Natural killer cell treated with Interleukin-12 subunit alpha and Interleukin-12 subunit beta and Interleukin-15 and Interleukin-18, amount 100 ng/mL, for 72 hours (primary cell): ENCODE measurements around the gene RAET1E. TPM values are rescaled to one million over a fixed set of nuclear protein-coding genes. Genes with fewer than 3 reads are reported as not detected.
"Not testable (repeated sequence)": the region's sequence is repeated elsewhere in the genome, so short reads cannot be mapped to it uniquely, and the experiment has no call there.

Experiments
- ATAC-seq, 2 donors: fragments of 150-1000 bp; cut with Tn5 transposase in 1 of 2; sonication (Bioruptor Pico), chemical (Tn5 transposase) in 1 of 2; 2 replicates each; pipeline ENCODE4 v1.10.0; 2021
- DNase-seq: peaks from one replicate; pipeline ENCODE4 v3.0.0; 2022; ENCODE audit warnings: low spot score
- H3K27ac Mint-ChIP-seq, 2 donors: 1 replicate in 1 of 2; 2 replicates in 1 of 2; pipeline ENCODE4 v1.8.0; 2022; ENCODE audit warnings: mixed read lengths in 2 of 2, mild to moderate bottlenecking in 1 of 2, moderate library complexity in 1 of 2
- H3K27me3 Mint-ChIP-seq, 2 donors: 1 replicate in 1 of 2; 2 replicates in 1 of 2; pipeline ENCODE4 v1.8.0; 2022; ENCODE audit warnings: mixed read lengths in 2 of 2
- H3K36me3 Mint-ChIP-seq: one replicate; pipeline ENCODE4 v1.8.0; 2022; ENCODE audit warnings: mixed read lengths
- H3K4me1 Mint-ChIP-seq, 2 donors: 1 replicate in 1 of 2; 2 replicates in 1 of 2; pipeline ENCODE4 v1.8.0; 2022; ENCODE audit warnings: low read depth in 2 of 2, mixed read lengths in 2 of 2, mild to moderate bottlenecking in 1 of 2
- H3K4me3 Mint-ChIP-seq: one replicate; pipeline ENCODE4 v1.8.0; 2022; ENCODE audit warnings: mixed read lengths
- H3K9me3 Mint-ChIP-seq: 2 replicates; pipeline ENCODE4 v1.8.0; 2022; ENCODE audit warnings: mixed read lengths
- total RNA-seq, 2 donors: library from RNA; stranded (reverse); gene quantifications; one replicate each; pipeline ENCODE4 v1.2.3, GENCODE V29; 2022

The RAET1E gene
- total RNA-seq, 2 donors from 2014 or later = not detected

GRCh38 chr6:149923327-149923986 lies 25.5 kb upstream of the RAET1E start:
- Mint-ChIP-seq H3K36me3 (no peaks in the 10 kb centered on the region), H3K4me3 (peak overlapping the region; percentile 68), H3K4me1 (peaks cover 15 to 17% of the 10 kb centered on the region in 2 donors), H3K9me3 (no peaks in the 10 kb centered on the region), H3K27me3 (peaks cover 72 to 93% of the 10 kb centered on the region in 2 donors), H3K27ac (no peak overlapping the region)
- peak in 1 of 2 donors; percentile 8 for ATAC-seq
- no peak for DNase-seq

GRCh38 chr6:149922642-149923326 lies 24.9 kb upstream of the RAET1E start, which contains the start of gene RAET1G:
TSS of gene RAET1G (minus strand) at chr6:149923121. CDS start at chr6:149923010, 111 bp downstream.
- Mint-ChIP-seq H3K4me1 (peaks cover 15 to 17% of the 10 kb centered on the region in 2 donors), H3K36me3 (no peaks in the 10 kb centered on the region), H3K27ac (no peak within 1 kb of the TSS), H3K4me3 (peak within 1 kb of the TSS; percentile 68), H3K27me3 (peaks cover 65 to 87% of the 10 kb centered on the region in 2 donors), H3K9me3 (no peaks in the 10 kb centered on the region)
- peak; percentile 71 for DNase-seq
- ATAC-seq = peak; percentile 90

GRCh38 chr6:149922091-149922490 lies 24.2 kb upstream of the RAET1E start:
- not testable (repeated sequence) for H3K9me3 Mint-ChIP-seq, DNase-seq, H3K27ac Mint-ChIP-seq, ATAC-seq, H3K36me3 Mint-ChIP-seq
- Mint-ChIP-seq H3K4me1 (peaks cover 15 to 17% of the 10 kb centered on the region in 2 donors), H3K4me3 (peak overlapping the region; percentile 17), H3K27me3 (peaks cover 59 to 80% of the 10 kb centered on the region in 2 donors)

- DNase-seq (no peak), ATAC-seq (no peak)
These were observed 23.4 kb upstream of the RAET1E start for GRCh38 chr6:149921361-149921760.

GRCh38 chr6:149919834-149920225 lies 21.9 kb upstream of the RAET1E start:
- Mint-ChIP-seq H3K4me1 (peaks cover 9 to 14% of the 10 kb centered on the region in 2 donors), H3K27ac (no peak overlapping the region), H3K4me3 (no peak overlapping the region), H3K27me3 (peaks cover 51 to 62% of the 10 kb centered on the region in 2 donors), H3K9me3 (no peaks in the 10 kb centered on the region), H3K36me3 (no peaks in the 10 kb centered on the region)
- ATAC-seq = no peak
- DNase-seq = no peak

More at GRCh38 chr6:149921361-149921760, 23.4 kb upstream of the RAET1E start:
- Mint-ChIP-seq H3K36me3 (no peaks in the 10 kb centered on the region), H3K4me3 (no peak overlapping the region), H3K27me3 (peaks cover 61 to 74% of the 10 kb centered on the region in 2 donors), H3K4me1 (peaks cover 13 to 16% of the 10 kb centered on the region in 2 donors), H3K9me3 (no peaks in the 10 kb centered on the region), H3K27ac (no peak overlapping the region)

GRCh38 chr6:149919126-149919833 lies 21.4 kb upstream of the RAET1E start:
- H3K4me3 Mint-ChIP-seq, DNase-seq, ATAC-seq, H3K27ac Mint-ChIP-seq, H3K9me3 Mint-ChIP-seq, H3K36me3 Mint-ChIP-seq: not testable (repeated sequence)
- Mint-ChIP-seq H3K27me3 (peaks cover 47 to 62% of the 10 kb centered on the region in 2 donors), H3K4me1 (peaks cover 9 to 14% of the 10 kb centered on the region in 2 donors)

- Mint-ChIP-seq H3K27ac (no peak overlapping the region), H3K27me3 (peaks cover 45 to 63% of the 10 kb centered on the region in 2 donors), H3K4me3 (no peak overlapping the region), H3K4me1 (peaks cover 5 to 11% of the 10 kb centered on the region in 2 donors), H3K9me3 (no peaks in the 10 kb centered on the region), H3K36me3 (no peaks in the 10 kb centered on the region)
- DNase-seq (no peak), ATAC-seq (no peak)
These were observed 20.4 kb upstream of the RAET1E start for GRCh38 chr6:149918151-149918905.

GRCh38 chr6:149917679-149918078 lies 19.8 kb upstream of the RAET1E start:
- Mint-ChIP-seq H3K27ac (no peak overlapping the region), H3K36me3 (no peaks in the 10 kb centered on the region), H3K27me3 (peaks cover 46 to 62% of the 10 kb centered on the region in 2 donors), H3K4me1 (peaks cover 0 to 4% of the 10 kb centered on the region in 2 donors), H3K4me3 (no peak overlapping the region), H3K9me3 (no peaks in the 10 kb centered on the region)
- no peak for DNase-seq
- ATAC-seq = no peak

GRCh38 chr6:149915970-149916865 lies 18.3 kb upstream of the RAET1E start:
- Mint-ChIP-seq H3K4me3 (no peak overlapping the region), H3K27me3 (peaks cover 40 to 51% of the 10 kb centered on the region in 2 donors), H3K9me3 (no peaks in the 10 kb centered on the region), H3K27ac (no peak overlapping the region), H3K4me1 (no peaks in the 10 kb centered on the region), H3K36me3 (no peaks in the 10 kb centered on the region)
- DNase-seq (no peak), ATAC-seq (no peak)

- Mint-ChIP-seq H3K27ac (no peak overlapping the region), H3K27me3 (peaks cover 22 to 29% of the 10 kb centered on the region in 2 donors), H3K36me3 (no peaks in the 10 kb centered on the region), H3K4me3 (no peak overlapping the region), H3K9me3 (no peaks in the 10 kb centered on the region), H3K4me1 (no peaks in the 10 kb centered on the region)
- ATAC-seq = no peak
- DNase-seq = no peak
These were observed 15.8 kb upstream of the RAET1E start for GRCh38 chr6:149913540-149914240.

GRCh38 chr6:149913085-149913484 lies 15.2 kb upstream of the RAET1E start:
- DNase-seq = no peak
- no peaks in the 10 kb centered on the region for H3K4me1 Mint-ChIP-seq
- H3K4me3 Mint-ChIP-seq = no peak overlapping the region
- peaks cover 1% of the 10 kb centered on the region for H3K9me3 Mint-ChIP-seq
- H3K27me3 Mint-ChIP-seq = peaks cover 21 to 27% of the 10 kb centered on the region in 2 donors
- H3K36me3 Mint-ChIP-seq = peaks cover 3% of the 10 kb centered on the region
- peak in 1 of 2 donors; percentile 37 for ATAC-seq
- no peak overlapping the region for H3K27ac Mint-ChIP-seq

GRCh38 chr6:149912680-149913079 lies 14.8 kb upstream of the RAET1E start:
- not testable (repeated sequence) for H3K4me1 Mint-ChIP-seq, DNase-seq, H3K9me3 Mint-ChIP-seq, H3K27ac Mint-ChIP-seq, H3K4me3 Mint-ChIP-seq, H3K36me3 Mint-ChIP-seq
- peak in 1 of 2 donors; percentile 29 for ATAC-seq
- peaks cover 23 to 27% of the 10 kb centered on the region in 2 donors for H3K27me3 Mint-ChIP-seq
